ENCODE measurements around the gene C1orf52. TPM values are rescaled to one million over a fixed set of nuclear protein-coding genes. Genes with fewer than 3 reads are reported as not detected.

The C1orf52 gene
- total and polyA plus RNA-seq, 9 of the 15 experiments (the other 6 are each of a cell fraction or from before 2014, with no cell fraction given): 17.0 to 38.5 (median 33.0) TPM

- in situ Hi-C loops (cut with MboI): no loop called here
- Histone ChIP-seq H3K27ac (ENCODE audit: extremely low read depth, low read depth, low read length) (peak overlapping the region; percentile 15; the same call in 1 of the 3 replicates), H3K9me1 (ENCODE audit: control insufficient read depth, insufficient read depth, low read length) (no peaks in the 10 kb centered on the region), H3K4me1 (replicated peaks in 1 of 2; ENCODE audit: control insufficient read depth in 2 of 2, insufficient read depth in 2 of 2, low read length in 2 of 2) (peaks cover 27 to 52% of the 10 kb centered on the region in 2 experiments), H3K9ac (ENCODE audit: insufficient read depth in 1 of 2, low read depth in 2 of 2, low read length in 2 of 2) (no peak overlapping the region), H3K27me3 (ENCODE audit: control insufficient read depth in 2 of 2, insufficient read depth in 2 of 2, low read length in 2 of 2) (no peaks in the 10 kb centered on the region), H4K20me1 (replicated peaks; ENCODE audit: control insufficient read depth, insufficient read depth, low read length) (no peaks in the 10 kb centered on the region), H3K79me2 (ENCODE audit: control insufficient read depth, insufficient read depth, low read length) (no peaks in the 10 kb centered on the region), H3K36me3 (ENCODE audit: control insufficient read depth, insufficient read depth, low read length) (no peaks in the 10 kb centered on the region), H3K4me3 (no peak overlapping the region), H3K9me3 (replicated peaks; ENCODE audit: control insufficient read depth, insufficient read depth, low read depth, low read length) (no peaks in the 10 kb centered on the region), H3K4me2 (ENCODE audit: insufficient read depth, low read length) (no peak overlapping the region), H2AFZ (ENCODE audit: low read depth, low read length) (no peak overlapping the region)
- ATAC-seq (no peak), DNase-seq (ENCODE audit: extremely low read depth in 1 of 4, low spot score in 3 of 4) (no peak), FAIRE-seq (no peak)
- ChIA-PET CTCF (ENCODE audit: low intra/inter-chr PET ratio) (no interaction called here), POLR2A (interaction anchor here (0.9 to 3.0 kb wide), 8 partner anchors 9 to 33 kb away, joined by 3 to 14 read pairs (median 5); partner anchors contain the start of gene SYDE2)
- TF ChIP-seq ZNF583 (CRISPR knock-in tag; IDR thresholded peaks at IDR 0.05) (no peak), MNT (conservative IDR thresholded peaks at IDR 0.05) (no peak), PATZ1 (CRISPR knock-in tag; IDR thresholded peaks at IDR 0.05; ENCODE audit: borderline replicate concordance) (no peak), MTA2 (IDR thresholded peaks at IDR 0.05; ENCODE audit: low read depth) (no peak), BRD9 (IDR thresholded peaks at IDR 0.05; ENCODE audit: low read depth, partially characterized antibody) (no peak), POLR2A (conservative IDR thresholded peaks at IDR 0.05) (no peak), ZNF512 (tag; IDR thresholded peaks at IDR 0.05) (no peak), CBFA2T2 (conservative IDR thresholded peaks at IDR 0.05) (no peak), JUNB (CRISPR knock-in tag; conservative IDR thresholded peaks at IDR 0.05) (no peak), ZNF24 (IDR thresholded peaks at IDR 0.05) (no peak), USF1 (CRISPR knock-in tag; IDR thresholded peaks at IDR 0.05) (no peak), SUPT5H (IDR thresholded peaks at IDR 0.05) (no peak), ZNF436 (CRISPR knock-in tag; IDR thresholded peaks at IDR 0.05) (no peak), PHB (CRISPR knock-in tag; IDR thresholded peaks at IDR 0.05) (no peak), CREB5 (CRISPR knock-in tag; IDR thresholded peaks at IDR 0.05) (no peak), PTRF (tag; IDR thresholded peaks at IDR 0.05) (no peak), ZNF561 (CRISPR knock-in tag; conservative IDR thresholded peaks at IDR 0.05) (no peak)
- no TSS peak for BruUV-seq (replicated peaks)
- intact Hi-C loops (cut with micrococcal nuclease): no loop called here
Observed at GRCh38 chr1:85224295-85224694, 35.2 kb downstream of the C1orf52 start.
